SJSA1 (cell line): Measurements from ENCODE around the gene CASTOR1. TPM values are rescaled to one million over a fixed set of nuclear protein-coding genes. Genes with fewer than 3 reads are reported as not detected.

Source experiments
- DNase-seq, 2 experiments: peaks; one replicate each; pipeline ENCODE4 v3.0.0-alpha.2; 2015 to 2020; ENCODE audit warnings: low spot score in 2 of 2, low read depth in 1 of 2
- H3K27ac ChIP-seq: fragments of 250-450 bp; sonication (Bioruptor Pico); 2 replicates; pipeline ENCODE4 v1.5.1; 2020; ENCODE audit warnings: mild to moderate bottlenecking, moderate library complexity
- H3K27me3 ChIP-seq: fragments of 250-450 bp; sonication (Bioruptor Pico); replicated peaks from 2 replicates; pipeline ENCODE4 v1.5.1; 2020; ENCODE audit warnings: mild to moderate bottlenecking, moderate library complexity
- H3K36me3 ChIP-seq: fragments of 250-450 bp; sonication (Bioruptor Pico); 2 replicates; pipeline ENCODE4 v1.5.1; 2020; ENCODE audit warnings: mild to moderate bottlenecking
- H3K4me1 ChIP-seq: fragments of 250-450 bp; sonication (Bioruptor Pico); replicated peaks from 2 replicates; pipeline ENCODE4 v1.6.1; 2021; ENCODE audit warnings: mild to moderate bottlenecking
- H3K4me3 ChIP-seq: fragments of 250-450 bp; sonication (Bioruptor Pico); 2 replicates; pipeline ENCODE4 v1.5.1; 2020; ENCODE audit warnings: mild to moderate bottlenecking
- H3K9me3 ChIP-seq: fragments of 250-450 bp; sonication (Bioruptor Pico); replicated peaks from 2 replicates; pipeline ENCODE4 v1.5.1; 2020; ENCODE audit warnings: mild to moderate bottlenecking
- total RNA-seq: library from RNA; depleted of rRNA; stranded (reverse); fragments of >200 nt; shearing (Covaris generic); gene quantifications from 2 replicates; pipeline ENCODE4 v1.2.3, GENCODE V29; 2014

Gene CASTOR1
- total RNA-seq, 1 experiment from 2014 or later, result 9.1 TPM

GRCh38 chr22:30265823-30266444 is 23.4 kb downstream of the CASTOR1 start:
- no peaks in the 10 kb centered on the region for H3K9me3 ChIP-seq
- no peaks in the 10 kb centered on the region for H3K36me3 ChIP-seq
- H3K27ac ChIP-seq, result no peak overlapping the region
- no peaks in the 10 kb centered on the region for H3K27me3 ChIP-seq
- DNase-seq, result no peak
- peaks cover 7% of the 10 kb centered on the region for H3K4me1 ChIP-seq
- no peak overlapping the region for H3K4me3 ChIP-seq

- H3K27me3 ChIP-seq, result no peaks in the 10 kb centered on the region
- H3K4me1 ChIP-seq, result peaks cover 7% of the 10 kb centered on the region
- DNase-seq, result no peak
- H3K4me3 ChIP-seq, result no peak overlapping the region
- H3K27ac ChIP-seq, result no peak overlapping the region
- H3K36me3 ChIP-seq, result no peaks in the 10 kb centered on the region
- no peaks in the 10 kb centered on the region for H3K9me3 ChIP-seq
Measured at GRCh38 chr22:30265131-30265720, 24.1 kb downstream of the CASTOR1 start.

GRCh38 chr22:30263883-30264282 is 25.4 kb downstream of the CASTOR1 start:
- Histone ChIP-seq H3K9me3 (no peaks in the 10 kb centered on the region), H3K27ac (no peak overlapping the region), H3K4me1 (peaks cover 7% of the 10 kb centered on the region), H3K27me3 (no peaks in the 10 kb centered on the region), H3K4me3 (no peak overlapping the region), H3K36me3 (no peaks in the 10 kb centered on the region)
- DNase-seq, result no peak

- Histone ChIP-seq H3K4me3 (no peak overlapping the region), H3K9me3 (no peaks in the 10 kb centered on the region), H3K36me3 (no peaks in the 10 kb centered on the region), H3K27me3 (no peaks in the 10 kb centered on the region), H3K4me1 (peaks cover 8% of the 10 kb centered on the region), H3K27ac (no peak overlapping the region)
- DNase-seq, result peak; percentile 64 to 77
Measured at GRCh38 chr22:30262917-30263741, 26.2 kb downstream of the CASTOR1 start.

GRCh38 chr22:30262112-30262511 is 27.2 kb downstream of the CASTOR1 start:
- Histone ChIP-seq H3K4me3 (no peak overlapping the region), H3K36me3 (no peaks in the 10 kb centered on the region), H3K27ac (no peak overlapping the region), H3K9me3 (no peaks in the 10 kb centered on the region), H3K4me1 (peaks cover 18% of the 10 kb centered on the region), H3K27me3 (no peaks in the 10 kb centered on the region)
- DNase-seq, result no peak

GRCh38 chr22:30261134-30261533 is 28.2 kb downstream of the CASTOR1 start:
- DNase-seq, result no peak
- no peaks in the 10 kb centered on the region for H3K36me3 ChIP-seq
- H3K4me3 ChIP-seq, result no peak overlapping the region
- H3K27ac ChIP-seq, result no peak overlapping the region
- H3K4me1 ChIP-seq, result peaks cover 23% of the 10 kb centered on the region
- no peaks in the 10 kb centered on the region for H3K9me3 ChIP-seq
- H3K27me3 ChIP-seq, result no peaks in the 10 kb centered on the region

GRCh38 chr22:30260682-30261081 is 28.6 kb downstream of the CASTOR1 start:
- DNase-seq, result no peak
- peaks cover 27% of the 10 kb centered on the region for H3K4me1 ChIP-seq
- H3K9me3 ChIP-seq, result no peaks in the 10 kb centered on the region
- H3K27me3 ChIP-seq, result no peaks in the 10 kb centered on the region
- no peak overlapping the region for H3K27ac ChIP-seq
- no peak overlapping the region for H3K4me3 ChIP-seq
- no peaks in the 10 kb centered on the region for H3K36me3 ChIP-seq

- DNase-seq, result no peak
- H3K4me3 ChIP-seq, result no peak overlapping the region
- H3K27me3 ChIP-seq, result no peaks in the 10 kb centered on the region
- H3K36me3 ChIP-seq, result no peaks in the 10 kb centered on the region
- H3K4me1 ChIP-seq, result peaks cover 28% of the 10 kb centered on the region
- no peaks in the 10 kb centered on the region for H3K9me3 ChIP-seq
- no peak overlapping the region for H3K27ac ChIP-seq
Measured at GRCh38 chr22:30260276-30260675, 29.0 kb downstream of the CASTOR1 start.

- Histone ChIP-seq H3K9me3 (no peaks in the 10 kb centered on the region), H3K4me3 (no peak overlapping the region), H3K27me3 (no peaks in the 10 kb centered on the region), H3K27ac (peak overlapping the region; percentile 88), H3K36me3 (peaks cover 15% of the 10 kb centered on the region), H3K4me1 (peaks cover 79% of the 10 kb centered on the region)
- peak in 1 of 2 experiments; percentile 35 for DNase-seq
Measured at GRCh38 chr22:30254314-30254713, 35.0 kb downstream of the CASTOR1 start.

- H3K4me1 ChIP-seq, result peaks cover 85% of the 10 kb centered on the region
- H3K27me3 ChIP-seq, result no peaks in the 10 kb centered on the region
- no peak overlapping the region for H3K4me3 ChIP-seq
- no peaks in the 10 kb centered on the region for H3K9me3 ChIP-seq
- peak overlapping the region; percentile 88 for H3K27ac ChIP-seq
- H3K36me3 ChIP-seq, result peaks cover 15% of the 10 kb centered on the region
- DNase-seq, result peak; percentile 96 to 98
Measured at GRCh38 chr22:30253205-30253852, 36.0 kb downstream of the CASTOR1 start.

- peaks cover 15% of the 10 kb centered on the region for H3K36me3 ChIP-seq
- H3K4me3 ChIP-seq, result no peak overlapping the region
- no peaks in the 10 kb centered on the region for H3K9me3 ChIP-seq
- H3K4me1 ChIP-seq, result peaks cover 79% of the 10 kb centered on the region
- no peaks in the 10 kb centered on the region for H3K27me3 ChIP-seq
- no peak for DNase-seq
- peak overlapping the region; percentile 88 for H3K27ac ChIP-seq
Measured at GRCh38 chr22:30252411-30253204, 36.7 kb downstream of the CASTOR1 start.

- Histone ChIP-seq H3K4me3 (no peak overlapping the region), H3K9me3 (no peaks in the 10 kb centered on the region), H3K4me1 (peaks cover 81% of the 10 kb centered on the region), H3K27me3 (no peaks in the 10 kb centered on the region), H3K36me3 (peaks cover 15% of the 10 kb centered on the region), H3K27ac (peak overlapping the region; percentile 88)
- peak; percentile 78 to 86 for DNase-seq
Measured at GRCh38 chr22:30251711-30252110, 37.6 kb downstream of the CASTOR1 start.

- Histone ChIP-seq H3K9me3 (no peaks in the 10 kb centered on the region), H3K27me3 (no peaks in the 10 kb centered on the region), H3K4me1 (peaks cover 84% of the 10 kb centered on the region), H3K36me3 (peaks cover 17% of the 10 kb centered on the region), H3K4me3 (no peak overlapping the region), H3K27ac (peak overlapping the region; percentile 88)
- DNase-seq, result peak; percentile 71 to 89
Measured at GRCh38 chr22:30250661-30251267, 38.5 kb downstream of the CASTOR1 start.
